Right lobe of liver (tissue), 6 donors: ENCODE measurements around the gene PRM3. TPM values are rescaled to one million over a fixed set of nuclear protein-coding genes. Genes with fewer than 3 reads are reported as not detected.

Experiments used
- ATAC-seq, 4 donors: fragments of 200-7000 bp; cut with Tn5 transposase; one replicate each; pipeline ENCODE4 v1.9.1; 2020; ENCODE audit warnings: mild to moderate bottlenecking in 4 of 4, moderate library complexity in 4 of 4
- DNase-seq, 3 donors: peaks; one replicate each; pipeline ENCODE4 v3.0.0-alpha.2; 2020
- H3K27ac ChIP-seq, 3 donors: fragments of 200-600 bp; one replicate each; pipeline ENCODE4 v1.8.0; 2022
- H3K27me3 ChIP-seq, 2 donors: fragments of 200-600 bp; one replicate each; pipeline ENCODE4 v1.8.0; 2022
- H3K36me3 ChIP-seq, 4 donors: fragments of 200-600 bp; sonication (generic) in 1 of 4; one replicate each; pipeline versions ENCODE4 v1.5.1 to v1.8.0; 2017 to 2022; ENCODE audit warnings: control low read depth in 1 of 4
- H3K4me1 ChIP-seq, 4 donors: fragments of 200-600 bp; sonication (generic) in 1 of 4; one replicate each; pipeline versions ENCODE4 v1.5.1 to v1.8.0; 2017 to 2022; ENCODE audit warnings: control low read depth in 1 of 4
- H3K4me3 ChIP-seq, 3 donors: fragments of 200-600 bp; one replicate each; pipeline ENCODE4 v1.8.0; 2022
- H3K9me3 ChIP-seq, 4 donors: fragments of 200-600 bp; sonication (generic) in 1 of 4; one replicate each; pipeline versions ENCODE4 v1.5.1 to v1.8.0; 2017 to 2022; ENCODE audit warnings: control low read depth in 1 of 4
- POLR2A ChIP-seq: fragments of 450-650 bp; IDR thresholded peaks from one replicate; pipeline ENCODE4 v1.6.1; 2017; ENCODE audit warnings: antibody characterized with exemption, mild to moderate bottlenecking
- WGBS: methylation state at CpG from one replicate; pipeline ENCODE4 v1.1.6; 2018; ENCODE audit warnings: low coverage, low lambda C conversion rate; ENCODE audit not compliant: insufficient coverage; ENCODE audit errors: missing lambda C conversion rate; 5-methylcytosine and 5-hydroxymethylcytosine counted together
- intact Hi-C, 2 donors: fragments of 100-400 bp; cut with DNase I; formaldehyde crosslinking; loops; one replicate each; pipeline versions ENCODE4 v1.11.2 to v1.14.1; 2022
- total RNA-seq, 6 experiments: library from RNA; depleted of rRNA in 2 of 6; stranded (reverse); fragments of >200 nt in 2 of 6; fragmentation: NEBNext Ultra II Directional in 3 of 6; extraction: Animal tissue kit (Norgen Biotek cat#: 25700) in 3 of 6; gene quantifications; one replicate each; pipeline versions ENCODE4 v1.1.0 to v1.2.4, GENCODE V29; 2016 to 2023
- TF ChIP-seq, protein P1 (sequence below), 4 donors: fragments of 200-600 bp in 3 of 4; fragments of 450-650 bp in 1 of 4; IDR thresholded peaks; one replicate each; pipeline versions ENCODE4 v1.5.1 to v1.8.0; 2016 to 2022; ENCODE audit warnings: antibody characterized with exemption in 4 of 4, mild to moderate bottlenecking in 2 of 4
- donor health status: DM: no; HTN: yes; CAD: no.
- donor health status: DM: no; HTN: no; CAD: no.
- donor health status: DM: no; HTN: no; CAD: no.
- donor health status: DM: no; HTN: yes; CAD: no.
- donor health status: DM: no; HTN: yes; CAD: no.

The PRM3 gene
- total RNA-seq, 6 experiments from 2014 or later, result not detected

DNA sequence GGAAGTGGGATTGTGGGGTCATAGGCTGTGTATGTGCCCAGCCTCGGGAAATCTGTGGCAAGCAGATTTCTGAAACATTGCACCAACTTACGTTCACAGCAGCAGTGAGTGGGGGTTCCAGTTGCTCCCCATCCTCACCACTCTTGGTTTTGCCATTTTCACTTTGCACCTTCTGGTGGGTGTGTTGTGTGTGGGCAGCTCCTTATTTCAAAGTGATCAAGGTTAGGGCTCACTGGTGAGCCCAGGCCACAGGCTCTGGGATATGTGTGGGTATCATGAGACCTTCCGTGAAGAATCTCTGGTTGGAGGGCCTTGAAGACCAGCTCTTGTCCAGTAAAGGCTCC, 37.2 kb upstream of the PRM3 start:
- 75% methylated on average over 2 of the region's 3 CpGs for WGBS
- Histone ChIP-seq H3K9me3 (no peaks in the 10 kb centered on the region), H3K27me3 (no peaks in the 10 kb centered on the region), H3K27ac (no peak overlapping the region), H3K4me3 (no peak overlapping the region), H3K36me3 (no peaks in the 10 kb centered on the region), H3K4me1 (peaks cover 0 to 15% (median 0%) of the 10 kb centered on the region in 4 donors)
- DNase-seq (no peak), ATAC-seq (no peak)
- TF ChIP-seq, protein P1, sequence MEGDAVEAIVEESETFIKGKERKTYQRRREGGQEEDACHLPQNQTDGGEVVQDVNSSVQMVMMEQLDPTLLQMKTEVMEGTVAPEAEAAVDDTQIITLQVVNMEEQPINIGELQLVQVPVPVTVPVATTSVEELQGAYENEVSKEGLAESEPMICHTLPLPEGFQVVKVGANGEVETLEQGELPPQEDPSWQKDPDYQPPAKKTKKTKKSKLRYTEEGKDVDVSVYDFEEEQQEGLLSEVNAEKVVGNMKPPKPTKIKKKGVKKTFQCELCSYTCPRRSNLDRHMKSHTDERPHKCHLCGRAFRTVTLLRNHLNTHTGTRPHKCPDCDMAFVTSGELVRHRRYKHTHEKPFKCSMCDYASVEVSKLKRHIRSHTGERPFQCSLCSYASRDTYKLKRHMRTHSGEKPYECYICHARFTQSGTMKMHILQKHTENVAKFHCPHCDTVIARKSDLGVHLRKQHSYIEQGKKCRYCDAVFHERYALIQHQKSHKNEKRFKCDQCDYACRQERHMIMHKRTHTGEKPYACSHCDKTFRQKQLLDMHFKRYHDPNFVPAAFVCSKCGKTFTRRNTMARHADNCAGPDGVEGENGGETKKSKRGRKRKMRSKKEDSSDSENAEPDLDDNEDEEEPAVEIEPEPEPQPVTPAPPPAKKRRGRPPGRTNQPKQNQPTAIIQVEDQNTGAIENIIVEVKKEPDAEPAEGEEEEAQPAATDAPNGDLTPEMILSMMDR (IDR thresholded peaks at IDR 0.05), result no peak
- TF ChIP-seq POLR2A, result no peak
- intact Hi-C loops, result no loop called here

DNA sequence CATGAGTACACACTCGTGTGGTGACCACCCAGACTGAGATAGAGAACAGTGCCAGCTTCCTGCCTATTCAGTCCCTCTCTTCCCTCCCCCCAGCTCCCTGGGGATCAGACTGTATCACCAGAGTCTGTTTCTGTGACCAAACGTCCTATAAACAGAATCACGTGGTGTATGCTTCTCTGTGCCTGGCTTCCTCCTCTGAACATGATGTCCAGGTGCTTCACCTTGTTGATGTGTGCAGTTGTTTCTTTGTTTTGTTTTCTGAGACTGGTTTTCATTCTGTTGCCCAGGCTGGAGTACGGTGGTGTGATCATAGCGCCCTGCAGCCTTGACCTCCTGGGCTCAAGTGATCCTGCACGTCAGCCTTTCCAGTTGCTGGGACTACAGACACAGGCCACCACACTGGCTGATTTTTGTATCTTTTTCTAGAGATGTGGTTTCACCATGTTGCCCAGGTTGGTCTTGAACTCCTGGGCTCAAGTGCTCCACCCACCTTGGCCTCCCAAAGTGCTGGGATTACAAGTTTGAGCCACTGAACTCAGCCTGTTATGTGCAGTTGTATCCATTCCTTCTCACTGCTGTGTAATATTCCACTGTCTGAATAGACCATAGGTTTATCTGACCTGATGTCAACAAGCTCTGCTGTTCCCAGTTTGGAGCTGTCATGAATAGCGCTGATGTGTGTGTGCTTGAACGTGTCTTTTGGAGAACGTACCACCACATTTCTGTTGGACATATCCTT, 36.6 kb upstream of the PRM3 start:
- no peaks in the 10 kb centered on the region for H3K27me3 ChIP-seq
- H3K4me1 ChIP-seq, result peaks cover 0 to 15% (median 0%) of the 10 kb centered on the region in 4 donors
- H3K4me3 ChIP-seq, result no peak overlapping the region
- peak; percentile 11 to 37 (median 23) for ATAC-seq
- DNase-seq, result no peak
- no peaks in the 10 kb centered on the region for H3K9me3 ChIP-seq
- H3K36me3 ChIP-seq, result no peaks in the 10 kb centered on the region
- 54% methylated on average over 8 of the region's 9 CpGs for WGBS
- TF ChIP-seq, protein P1 (IDR thresholded peaks at IDR 0.05), result no peak
- TF ChIP-seq POLR2A, result no peak
- no peak overlapping the region for H3K27ac ChIP-seq
- intact Hi-C loops, result no loop called here

DNA sequence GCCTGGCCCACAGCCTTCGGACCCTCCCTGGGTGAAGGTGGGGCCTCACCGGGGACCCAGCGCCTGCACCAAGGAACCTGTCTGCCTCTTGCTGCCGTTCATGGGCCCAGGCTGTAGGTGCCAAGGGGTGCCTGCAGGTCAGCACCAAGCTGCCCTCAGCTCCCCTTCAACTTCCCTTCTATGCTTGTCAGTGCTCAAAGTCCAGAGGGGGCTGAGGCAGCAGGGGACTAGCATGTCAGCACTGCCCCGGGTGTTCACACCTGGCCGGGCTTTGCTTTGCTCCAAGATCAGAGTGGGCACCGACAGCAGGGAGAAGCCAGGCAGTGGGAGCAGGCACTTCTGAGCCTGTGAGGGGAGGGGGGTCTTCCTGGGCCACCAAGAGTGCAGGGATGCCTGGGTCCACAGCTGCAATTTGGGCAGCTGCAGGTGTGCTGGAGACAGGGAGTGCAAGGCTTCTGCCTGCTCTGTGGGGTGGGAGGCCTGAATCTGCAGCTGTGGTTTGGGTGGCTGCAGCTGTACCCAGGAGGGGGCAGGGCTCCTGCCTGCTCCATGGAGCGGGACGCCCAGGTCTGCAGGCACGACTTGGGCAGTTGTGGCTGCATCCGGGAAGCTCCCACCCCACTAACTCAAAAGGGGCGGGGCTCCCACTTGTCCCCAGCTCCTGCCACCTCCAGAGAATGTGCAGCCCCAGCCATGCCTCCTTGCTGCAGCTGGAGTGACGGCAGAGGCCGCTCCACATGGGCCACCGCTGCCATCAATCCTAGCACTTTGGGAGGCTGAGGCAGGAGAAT, 35.3 kb upstream of the PRM3 start:
- no peak for ATAC-seq
- Histone ChIP-seq H3K4me1 (peaks cover 0 to 15% (median 0%) of the 10 kb centered on the region in 4 donors), H3K4me3 (no peak overlapping the region), H3K27ac (no peak overlapping the region), H3K27me3 (no peaks in the 10 kb centered on the region), H3K9me3 (no peaks in the 10 kb centered on the region), H3K36me3 (no peaks in the 10 kb centered on the region)
- WGBS, result no CpG with 5 or more reads among the region's 15 CpGs
- DNase-seq, result no peak
- TF ChIP-seq, protein P1 (IDR thresholded peaks at IDR 0.05), result no peak
- no peak for TF ChIP-seq POLR2A
- intact Hi-C loops, result no loop called here

DNA sequence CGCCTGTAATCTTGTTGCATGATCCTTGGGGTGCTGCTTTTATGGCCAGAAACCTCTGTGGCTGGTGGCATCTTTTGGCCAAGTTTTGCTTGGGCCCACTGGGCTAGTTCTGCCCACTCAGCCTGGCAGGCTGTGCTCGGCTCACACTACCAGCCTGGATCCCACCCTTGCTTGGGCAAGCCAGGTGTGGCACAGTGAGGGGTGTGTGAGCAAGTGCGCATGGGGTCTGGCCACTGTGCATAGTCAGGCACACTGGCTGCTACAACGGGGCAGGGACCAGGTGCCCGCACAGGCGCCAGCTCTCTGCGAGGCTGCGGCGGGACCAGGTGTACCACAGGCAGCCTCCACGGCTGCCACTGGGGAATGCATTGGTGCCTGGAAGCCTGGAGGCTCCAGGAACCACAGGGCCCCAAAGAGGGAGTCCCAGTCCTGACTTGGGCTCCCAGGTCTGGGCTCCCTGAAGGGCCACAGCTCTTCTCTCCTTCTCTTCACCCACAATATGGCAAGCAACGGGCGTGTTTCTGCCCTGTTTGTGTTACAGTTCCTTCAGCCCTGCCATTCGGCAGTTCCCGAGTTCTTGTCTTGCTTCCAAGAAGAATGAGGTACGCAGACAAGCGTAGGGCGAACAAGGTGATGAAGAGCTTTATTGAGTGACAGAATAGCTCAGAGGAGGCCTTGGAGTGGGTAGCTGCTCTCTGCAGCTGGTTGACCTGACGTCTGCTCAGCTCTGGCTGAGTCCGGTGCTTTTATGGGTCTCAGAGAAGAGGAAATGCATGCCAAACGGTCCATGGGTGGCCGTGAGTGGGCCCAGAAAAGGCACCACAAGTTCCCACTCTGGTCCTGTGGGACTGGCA, 34.4 kb upstream of the PRM3 start:
- WGBS, result 96% methylated on average over 7 of the region's 21 CpGs
- intact Hi-C loops, result no loop called here
- no peak overlapping the region for H3K4me3 ChIP-seq
- TF ChIP-seq, protein P1 (IDR thresholded peaks at IDR 0.05), result no peak
- TF ChIP-seq POLR2A, result no peak
- ATAC-seq (peak in 3 of 4 donors; percentile 8 to 31 (median 25)), DNase-seq (no peak)
- H3K9me3 ChIP-seq, result no peaks in the 10 kb centered on the region
- peak overlapping the region in 2 of 3 donors; percentile 6 to 57 for H3K27ac ChIP-seq
- no peaks in the 10 kb centered on the region for H3K27me3 ChIP-seq
- H3K4me1 ChIP-seq, result peaks cover 0 to 15% (median 0%) of the 10 kb centered on the region in 4 donors
- no peaks in the 10 kb centered on the region for H3K36me3 ChIP-seq
